GM21515 (cell line): Measurements from ENCODE around the gene GLG1.
"Not testable (repeated sequence)": the region's sequence is repeated elsewhere in the genome, so short reads cannot be mapped to it uniquely, and the experiment has no call there.

Experiments
- ATAC-seq: cut with Tn5 transposase; IDR thresholded peaks from one replicate; pipeline ENCODE4 v1.9.1; 2021; ENCODE audit not compliant: unreplicated experiment

The GLG1 gene

DNA sequence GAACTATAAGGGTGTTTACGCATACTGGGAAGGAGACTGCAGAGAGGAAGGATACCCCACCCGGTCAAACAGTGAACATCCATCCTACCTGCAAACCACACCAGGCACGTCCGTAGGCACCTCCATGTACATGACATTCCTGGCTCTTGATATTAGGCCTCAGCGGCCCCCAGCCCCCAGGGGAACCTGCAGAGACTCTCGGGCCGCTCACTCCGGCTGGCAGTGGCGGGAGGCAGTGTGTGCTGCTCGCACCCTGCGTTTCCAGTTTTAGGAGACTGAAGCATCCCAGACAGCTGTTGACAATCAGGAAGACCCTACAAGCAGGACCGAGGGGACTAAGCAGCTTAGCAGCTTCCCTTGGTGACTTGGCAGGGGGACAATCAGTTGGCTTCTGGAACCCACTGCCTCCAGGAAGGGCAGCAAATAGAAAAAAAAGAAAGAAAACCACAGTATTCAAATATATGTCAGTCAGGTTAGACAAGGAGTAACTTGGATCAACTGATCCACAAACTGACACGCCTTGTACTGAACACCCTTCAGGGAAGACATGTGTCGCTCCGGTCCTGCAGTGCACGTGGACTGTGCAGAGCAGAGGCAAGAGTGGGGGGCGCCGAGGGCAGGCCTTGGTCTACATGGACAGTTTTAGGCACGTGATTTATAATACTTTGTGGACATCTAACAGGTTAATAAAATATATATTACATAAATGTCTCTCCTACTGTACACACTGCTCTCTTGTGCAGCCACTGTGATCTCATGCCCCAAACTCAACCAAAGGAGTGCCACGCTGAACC, 155.8 kb downstream of the GLG1 start:
- ATAC-seq, result no peak

GRCh38 chr16:74450236-74450635, 156.7 kb downstream of the GLG1 start:
- ATAC-seq, result no peak

DNA sequence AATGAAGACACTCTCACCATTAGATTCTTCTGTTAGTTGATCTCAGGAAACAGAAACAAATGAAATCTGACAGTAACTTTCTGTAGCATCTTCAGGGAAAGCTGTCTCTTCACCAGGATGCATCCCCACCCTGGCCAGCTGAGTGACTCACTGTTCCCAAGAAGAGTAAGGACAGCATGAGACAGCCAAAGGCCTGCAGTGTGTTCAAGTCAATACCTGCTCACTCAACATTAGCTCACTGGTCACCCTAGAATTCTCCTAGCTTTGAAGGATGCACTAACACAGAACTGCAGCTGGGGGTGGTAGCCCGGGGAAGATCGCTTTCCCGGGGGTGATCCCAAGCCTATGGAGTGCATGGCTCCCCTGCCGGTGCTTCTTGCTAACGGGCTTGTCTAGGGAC, 157.4 kb downstream of the GLG1 start:
- ATAC-seq, result no peak

- no peak for ATAC-seq
These were observed 157.9 kb downstream of the GLG1 start for GRCh38 chr16:74448990-74449389.

- ATAC-seq, result no peak
These were observed 159.3 kb downstream of the GLG1 start for GRCh38 chr16:74447578-74447977.

DNA sequence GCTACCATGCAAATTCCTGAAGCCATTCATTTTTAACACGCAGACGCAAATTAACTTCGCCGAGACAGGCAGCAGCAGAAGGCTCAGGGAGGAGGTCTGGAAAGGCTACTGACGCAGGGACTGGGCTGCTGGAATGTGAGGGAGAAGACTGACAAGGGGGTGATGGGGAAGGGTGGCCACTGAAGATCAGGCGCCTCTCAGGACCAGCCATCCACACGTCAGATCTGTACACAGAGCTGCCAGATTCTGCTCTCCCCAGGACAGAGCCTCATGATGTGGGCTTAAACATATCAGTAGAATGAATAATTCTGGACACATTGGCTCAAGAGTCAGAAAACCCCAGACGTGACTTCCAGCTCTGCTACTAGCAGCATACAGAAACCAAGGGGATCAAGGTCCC, 160.0 kb downstream of the GLG1 start:
- no peak for ATAC-seq

DNA sequence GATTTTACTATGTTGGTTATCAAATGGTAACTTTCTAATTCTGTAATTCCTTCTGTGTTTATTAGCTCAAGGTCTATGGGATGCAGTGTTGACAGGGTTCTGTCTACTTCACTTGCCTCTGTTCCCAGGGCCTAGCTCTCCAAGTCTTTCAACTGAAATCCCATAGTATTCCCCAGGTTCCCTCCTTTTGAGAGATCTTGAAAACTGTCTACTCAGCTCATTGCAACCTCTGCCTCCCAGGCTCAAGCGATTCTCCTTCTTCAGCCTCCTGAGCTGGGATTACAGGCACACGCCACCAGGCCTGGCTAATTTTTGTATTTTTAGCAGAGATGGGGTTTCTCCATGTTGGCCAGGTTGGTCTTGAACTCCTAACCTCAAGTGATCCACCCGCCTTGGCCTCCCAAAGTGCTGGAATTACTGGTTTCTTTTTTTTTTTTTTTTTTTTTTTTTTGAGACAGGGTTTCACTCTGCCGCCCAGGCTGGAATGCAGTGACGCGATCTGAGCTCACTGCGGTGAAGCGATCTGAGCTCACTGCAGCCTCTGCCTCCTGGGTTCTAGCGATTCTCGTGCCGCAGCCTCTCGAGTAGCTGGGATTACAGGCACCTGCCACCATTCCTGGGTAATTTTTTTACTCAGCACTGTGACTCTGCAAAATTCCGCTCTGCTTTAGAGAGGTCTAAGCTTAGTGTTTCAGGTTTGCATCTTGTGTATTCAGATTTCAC, 163.1 kb downstream of the GLG1 start:
- not testable (repeated sequence) for ATAC-seq

GRCh38 chr16:74439685-74440084, 167.2 kb downstream of the GLG1 start:
- ATAC-seq, result no peak

DNA sequence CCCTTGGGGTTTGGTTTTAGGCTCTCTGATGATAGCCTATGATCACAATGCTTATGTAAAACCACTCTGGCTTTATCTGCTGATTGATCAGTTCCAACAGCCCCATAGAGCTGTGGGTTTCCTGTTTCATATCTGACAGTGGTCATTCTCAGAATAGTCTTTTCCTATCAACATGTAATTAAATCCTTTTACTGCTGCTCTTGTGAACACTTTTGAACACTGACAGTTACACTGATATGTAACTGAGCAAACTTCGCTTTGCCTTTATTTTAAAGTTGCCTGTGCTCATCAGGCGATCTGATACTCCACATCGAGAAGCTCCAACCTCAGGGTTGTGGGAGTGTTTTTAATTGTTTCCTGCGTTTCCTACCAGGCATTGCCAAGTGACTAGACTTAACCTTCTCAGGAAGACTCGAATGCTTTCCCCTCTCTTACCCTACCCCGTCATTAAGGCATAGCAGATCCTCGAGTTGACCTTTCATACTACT, 168.4 kb downstream of the GLG1 start:
- no peak for ATAC-seq

- no peak for ATAC-seq
These were observed 175.4 kb downstream of the GLG1 start for GRCh38 chr16:74431516-74431915.

GRCh38 chr16:74430036-74430712, 176.7 kb downstream of the GLG1 start:
- ATAC-seq, result peak; percentile 82

- not testable (repeated sequence) for ATAC-seq
These were observed 178.4 kb downstream of the GLG1 start for GRCh38 chr16:74428493-74428892.

GRCh38 chr16:74425751-74426150, 181.2 kb downstream of the GLG1 start:
- ATAC-seq, result not testable (repeated sequence)

- not testable (repeated sequence) for ATAC-seq
These were observed 183.2 kb downstream of the GLG1 start for GRCh38 chr16:74423721-74424120.

DNA sequence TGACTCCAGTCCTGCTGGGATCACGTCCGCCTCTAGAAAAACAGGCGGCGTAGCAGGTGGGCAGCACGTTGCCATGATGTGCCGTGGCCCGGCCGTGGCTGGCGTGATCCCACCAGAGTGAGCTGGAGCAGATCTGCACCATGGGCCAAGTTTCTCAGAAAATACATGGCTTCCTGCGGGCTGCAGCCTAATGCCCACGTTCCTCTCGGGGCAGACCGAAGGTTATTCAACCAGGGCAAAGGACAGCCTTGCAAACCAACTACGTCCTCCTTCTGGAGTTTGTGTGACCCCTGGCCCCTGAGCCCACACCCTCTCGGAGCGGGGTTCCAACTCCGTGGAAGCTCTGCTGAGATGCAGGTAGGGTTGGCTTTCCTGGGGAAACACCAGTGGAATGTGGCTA, 184.8 kb downstream of the GLG1 start:
- ATAC-seq, result not testable (repeated sequence)

DNA sequence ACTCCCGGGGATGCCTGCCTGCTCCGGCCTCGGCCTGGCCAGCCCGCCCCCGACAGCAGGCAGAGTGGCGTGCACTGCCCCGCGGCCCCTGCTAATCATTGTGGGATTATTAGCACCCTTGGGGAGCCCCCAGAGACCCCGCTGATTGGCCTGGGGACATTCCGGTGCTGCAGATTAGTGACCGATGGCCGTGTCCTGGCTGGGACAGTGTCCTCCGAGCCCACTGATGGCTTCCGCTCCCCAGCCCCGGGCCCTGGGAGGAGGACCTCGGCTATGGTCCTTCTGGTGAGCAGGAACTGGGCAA, 185.5 kb downstream of the GLG1 start:
- ATAC-seq, result not testable (repeated sequence)

GRCh38 chr16:74420612-74421481, 186.1 kb downstream of the GLG1 start, which contains the start of gene CLEC18B:
Gene CLEC18B, minus strand, starts transcription at chr16:74421478. Its CDS starts 208 bp downstream, at chr16:74421270.
- not testable (repeated sequence) for ATAC-seq

- not testable (repeated sequence) for ATAC-seq
These were observed 187.1 kb downstream of the GLG1 start for GRCh38 chr16:74419811-74420210.

- not testable (repeated sequence) for ATAC-seq
These were observed 189.0 kb downstream of the GLG1 start for GRCh38 chr16:74417897-74418296.

DNA sequence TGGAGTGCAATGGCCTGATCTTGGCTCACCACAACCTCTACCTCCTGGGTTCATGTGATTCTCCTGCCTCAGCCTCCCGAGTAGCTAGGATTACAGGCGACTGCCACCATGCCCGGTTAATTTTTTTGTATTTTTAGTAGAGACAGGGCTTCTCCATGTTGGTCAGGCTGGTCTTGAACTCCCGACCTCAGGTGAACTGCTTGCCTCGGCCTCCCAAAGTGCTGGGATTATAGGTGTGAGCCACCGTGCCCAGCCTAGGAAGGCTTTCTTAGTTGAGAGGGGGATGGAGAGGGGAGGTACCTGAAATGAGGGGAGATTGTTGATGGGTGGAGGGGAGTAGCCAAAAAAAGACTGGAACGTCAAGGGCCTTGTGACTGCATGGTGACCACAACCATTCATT, 193.0 kb downstream of the GLG1 start:
- not testable (repeated sequence) for ATAC-seq

DNA sequence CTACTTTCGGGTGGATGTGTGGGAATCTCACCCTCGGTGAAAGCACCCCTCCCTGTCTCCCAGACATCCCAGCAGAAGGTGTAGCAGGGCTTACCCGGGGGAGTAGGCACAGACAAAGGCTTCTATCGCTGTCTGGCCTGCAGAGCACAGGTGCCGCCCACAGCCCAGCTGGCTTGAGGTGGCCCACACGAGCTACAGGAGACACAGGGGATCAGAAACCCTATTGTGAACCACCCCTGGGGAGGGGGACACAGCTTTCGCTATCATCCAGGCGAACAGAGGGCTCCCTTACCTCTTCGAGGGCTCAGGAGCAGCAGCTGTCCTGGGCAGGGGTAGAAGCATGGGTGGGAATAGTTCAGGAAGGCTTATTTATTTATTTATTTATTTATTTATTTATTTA, 193.4 kb downstream of the GLG1 start:
- ATAC-seq, result not testable (repeated sequence)
